HG03432 (cell line): ENCODE data around the gene FAM227B.
"Not testable (repeated sequence)": the region's sequence is repeated elsewhere in the genome, so short reads cannot be mapped to it uniquely, and the experiment has no call there.

ENCODE experiments used
- ATAC-seq: cut with Tn5 transposase; IDR thresholded peaks from one replicate; pipeline ENCODE4 v1.9.1; 2021; ENCODE audit warnings: mild to moderate bottlenecking, moderate library complexity; ENCODE audit not compliant: unreplicated experiment

FAM227B gene

DNA sequence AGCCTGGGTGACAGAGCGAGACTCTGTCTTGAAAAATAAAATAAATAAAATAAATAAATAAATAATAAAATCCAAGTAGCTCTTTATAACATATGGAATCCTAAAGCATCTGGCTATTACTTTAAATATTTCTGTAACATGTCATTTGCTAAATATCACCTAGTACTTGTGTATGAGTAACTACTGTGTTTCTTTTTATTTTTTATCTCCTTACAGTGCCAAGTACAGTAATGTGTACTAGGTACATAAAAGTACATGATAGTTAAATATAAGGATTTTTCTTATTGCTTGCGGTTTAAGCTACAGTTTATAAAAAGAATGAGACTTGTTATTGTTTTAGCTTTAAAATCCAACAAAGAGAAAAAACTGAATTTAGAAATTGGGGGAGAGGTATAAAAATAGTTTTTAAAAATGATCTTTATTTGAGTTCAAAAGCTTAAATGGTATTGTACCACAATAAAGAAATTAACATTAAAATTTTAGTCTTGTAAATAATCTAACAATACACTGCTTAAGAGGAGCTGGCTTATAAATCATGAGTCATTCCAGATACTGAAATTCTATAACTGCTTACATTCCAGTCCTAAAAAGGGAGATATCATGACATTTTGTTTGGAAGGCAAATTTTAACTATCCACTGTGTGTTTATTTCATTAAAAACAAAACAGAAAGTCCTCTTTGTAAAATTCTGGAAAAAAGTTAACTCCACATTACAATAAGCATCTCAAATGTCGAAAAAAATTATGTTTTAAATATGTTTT is 124.4 kb downstream of the FAM227B start:
- ATAC-seq = no peak

DNA sequence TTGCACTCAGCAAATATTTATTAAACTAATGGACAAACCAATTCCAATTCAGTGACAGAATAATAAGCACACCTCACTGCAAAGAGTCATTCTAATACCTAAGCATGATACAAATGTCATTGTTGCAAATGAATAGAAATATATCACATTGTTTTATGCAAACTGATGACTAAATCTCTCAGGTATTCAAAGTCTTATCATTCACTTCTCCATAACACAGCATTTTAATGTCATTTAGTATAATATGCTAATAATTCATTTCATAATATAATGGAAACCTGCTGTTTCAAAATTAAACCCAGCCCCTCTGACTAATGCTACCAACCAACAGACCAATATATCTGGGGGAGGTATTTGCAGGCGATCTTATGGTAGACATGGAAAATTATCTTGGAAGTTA is 125.8 kb downstream of the FAM227B start:
- ATAC-seq = no peak

DNA sequence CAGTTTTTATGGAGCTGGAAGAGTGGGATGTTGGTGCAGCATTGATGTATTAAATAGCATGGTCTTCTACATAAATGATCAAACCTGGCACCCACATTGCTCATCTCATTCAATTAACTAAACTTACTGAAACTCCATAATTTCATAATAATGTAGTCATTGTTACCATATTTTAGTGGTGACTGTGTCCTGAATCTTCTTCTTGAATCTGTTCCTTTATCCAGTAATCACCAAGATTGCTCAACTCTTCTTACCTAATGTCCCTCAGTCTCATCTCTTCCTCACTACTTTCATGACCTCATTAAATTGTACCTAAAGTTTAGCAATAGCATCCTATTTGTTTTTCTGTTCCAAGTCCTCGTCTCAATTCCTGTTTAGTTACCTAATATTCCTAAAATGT is 127.8 kb downstream of the FAM227B start:
- ATAC-seq = no peak

DNA sequence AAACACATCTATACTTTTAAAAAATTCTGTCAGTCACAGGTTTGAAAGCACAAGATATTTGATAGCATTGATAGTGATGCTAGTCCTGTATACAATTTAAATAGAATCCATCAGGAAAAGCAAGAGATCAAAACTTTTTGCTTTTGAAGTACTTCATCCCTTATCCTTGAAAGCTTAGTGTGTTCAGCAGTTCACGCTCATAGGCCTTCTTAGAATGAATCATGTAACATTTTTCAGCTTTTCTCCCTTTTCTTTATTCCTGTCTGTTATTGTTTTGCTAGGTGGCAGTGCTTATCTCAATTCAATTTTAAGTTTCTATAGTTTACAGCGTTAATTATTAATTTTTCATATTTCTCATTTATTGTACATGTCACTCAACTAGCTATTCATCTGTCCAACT is 128.5 kb downstream of the FAM227B start:
- ATAC-seq = no peak

DNA sequence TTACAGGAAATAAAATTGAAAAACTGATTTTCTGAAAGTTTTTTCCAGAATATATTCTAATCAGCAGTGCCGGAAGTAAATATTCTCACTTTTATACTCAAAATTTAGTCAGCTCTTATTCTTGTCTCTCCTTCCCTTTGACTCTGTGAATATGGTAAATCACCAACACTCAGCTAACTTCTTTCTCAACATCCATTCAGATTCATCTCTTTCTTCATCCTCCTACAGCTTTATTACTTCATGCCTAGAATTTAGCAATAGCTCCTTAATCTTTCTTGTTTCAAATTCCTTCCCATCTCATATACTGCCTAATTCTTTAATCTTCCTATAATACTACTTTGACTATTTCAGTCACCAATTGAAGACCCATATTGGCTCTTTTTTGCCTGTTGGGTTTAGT is 129.7 kb downstream of the FAM227B start:
- no peak for ATAC-seq

DNA sequence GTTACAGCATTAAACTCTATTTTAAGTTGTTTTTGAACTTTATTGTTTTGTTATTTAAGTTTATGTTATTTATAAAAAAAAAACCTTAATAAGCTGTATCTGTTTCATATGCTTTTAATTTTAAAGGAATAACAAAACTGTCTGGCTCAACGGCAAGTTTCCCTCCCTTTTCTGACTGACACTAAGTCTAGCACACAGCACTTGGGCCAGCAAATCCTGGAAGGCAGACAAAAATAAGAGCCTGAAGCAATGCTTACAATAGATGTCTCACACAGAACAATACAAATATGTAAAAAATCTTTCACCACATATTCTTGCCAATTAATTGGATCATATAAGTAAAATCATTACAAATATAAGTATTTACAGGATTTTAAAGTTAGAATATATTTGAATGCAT is 135.2 kb downstream of the FAM227B start:
- not testable (repeated sequence) for ATAC-seq

DNA sequence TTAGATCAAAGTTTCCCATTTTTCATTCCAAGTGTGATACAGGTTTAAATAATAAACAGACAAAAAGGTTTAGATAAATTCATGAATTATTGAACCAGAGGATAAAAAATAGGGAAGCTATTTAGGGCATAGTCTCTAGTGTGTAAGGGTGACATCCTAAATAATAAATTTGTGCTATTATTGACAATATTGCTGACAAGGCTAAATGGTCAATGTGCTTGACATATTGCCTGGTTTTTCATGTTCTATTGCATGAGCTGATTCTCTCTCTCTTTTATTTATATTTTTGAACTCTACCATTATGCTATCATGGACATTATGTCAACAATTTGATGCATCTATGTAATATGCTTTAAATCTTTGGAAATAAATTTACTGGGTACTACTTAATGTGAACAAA is 141.6 kb downstream of the FAM227B start:
- ATAC-seq = not testable (repeated sequence)

DNA sequence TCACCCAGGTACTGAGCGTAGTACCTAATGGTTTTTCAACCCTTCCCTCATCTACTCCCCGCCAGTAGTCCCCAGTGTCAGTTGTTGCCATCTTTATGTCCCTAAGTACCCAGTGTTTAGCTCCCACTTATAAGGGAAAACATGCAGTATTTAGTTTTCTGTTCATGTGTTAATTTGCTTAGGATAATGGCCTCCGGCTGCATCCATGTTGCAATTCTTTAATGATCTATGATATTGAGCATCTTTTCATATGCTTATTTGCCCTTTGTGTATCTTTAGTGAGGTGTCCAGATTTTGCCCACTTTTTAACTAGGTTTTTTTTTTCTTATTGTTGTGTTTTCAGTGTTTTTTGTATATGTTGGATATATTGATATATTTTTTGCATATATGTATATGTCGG is 142.6 kb downstream of the FAM227B start:
- not testable (repeated sequence) for ATAC-seq

DNA sequence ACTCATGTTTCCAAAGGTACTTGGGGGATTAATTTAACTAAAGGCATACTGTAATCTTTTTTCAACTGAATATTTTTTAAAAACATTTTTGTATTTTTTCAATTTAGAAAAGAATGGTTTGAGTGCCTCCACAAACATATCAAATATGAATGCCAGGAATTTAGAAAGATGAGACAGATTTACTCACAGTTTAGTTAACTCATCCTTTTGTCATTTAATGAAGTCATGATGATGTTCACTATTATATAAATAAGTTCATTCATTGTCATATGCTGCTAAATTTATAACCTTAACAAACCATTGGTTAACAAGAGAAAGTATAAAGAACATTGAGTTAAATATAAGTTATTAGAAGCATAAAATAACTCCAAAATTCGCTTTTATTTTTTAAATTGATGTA is 147.6 kb downstream of the FAM227B start:
- ATAC-seq = no peak

DNA sequence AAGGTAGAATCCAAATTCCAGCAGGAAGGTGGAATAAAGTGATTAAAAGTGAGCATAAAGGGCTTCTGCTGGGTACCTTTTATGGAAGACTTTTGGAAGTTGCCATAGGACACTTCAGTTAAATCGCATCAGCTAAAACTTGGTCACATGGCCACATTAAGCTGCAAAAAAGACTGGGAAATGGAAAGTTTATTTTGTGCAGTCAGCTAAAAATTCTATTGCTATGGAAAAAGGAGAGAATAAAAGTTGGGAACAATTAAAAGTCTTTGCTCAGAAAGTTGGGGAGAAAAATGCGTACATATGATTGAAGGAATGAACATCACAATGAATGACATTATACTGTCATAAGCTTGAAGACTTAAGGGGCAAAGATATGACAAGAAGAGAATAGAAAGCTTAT is 148.3 kb downstream of the FAM227B start:
- no peak for ATAC-seq

DNA sequence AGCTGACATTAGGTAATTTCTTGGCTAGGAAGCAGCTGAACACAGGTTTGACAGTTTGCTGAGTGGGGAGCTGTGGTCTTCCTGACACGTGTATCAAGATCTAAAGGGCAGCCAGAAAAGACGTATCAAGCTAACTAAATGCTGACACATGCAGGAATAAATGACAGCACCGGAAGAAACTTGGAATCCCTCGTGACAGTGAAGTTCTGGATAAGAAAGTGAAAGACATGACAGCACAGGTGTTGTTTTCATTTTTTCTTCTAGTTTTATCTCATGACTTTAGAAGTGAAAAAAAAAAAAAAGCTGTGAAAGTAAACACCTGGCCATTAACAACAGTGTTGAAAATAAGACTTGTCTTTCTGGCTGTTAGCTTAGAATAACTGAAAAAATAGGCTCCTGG is 148.9 kb downstream of the FAM227B start:
- ATAC-seq = peak; percentile 85

DNA sequence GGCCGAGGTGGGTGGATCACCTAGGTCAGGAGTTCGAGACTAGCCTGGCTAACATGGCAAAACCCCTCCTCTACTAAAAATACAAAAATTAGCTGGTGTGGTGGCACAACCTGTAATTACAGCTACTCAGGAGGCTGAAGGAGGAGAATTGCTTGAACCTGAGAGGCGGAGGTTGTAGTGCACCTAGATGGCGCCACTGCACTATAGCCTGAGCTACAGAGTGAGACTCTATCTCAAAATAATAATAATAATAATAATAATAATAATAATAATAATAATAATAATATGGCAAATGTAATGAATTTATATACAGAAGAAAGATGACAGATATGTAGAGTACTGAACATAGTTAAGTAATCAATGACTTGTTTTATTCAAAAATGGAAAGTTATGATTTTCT is 149.4 kb downstream of the FAM227B start:
- ATAC-seq = peak; percentile 32

DNA sequence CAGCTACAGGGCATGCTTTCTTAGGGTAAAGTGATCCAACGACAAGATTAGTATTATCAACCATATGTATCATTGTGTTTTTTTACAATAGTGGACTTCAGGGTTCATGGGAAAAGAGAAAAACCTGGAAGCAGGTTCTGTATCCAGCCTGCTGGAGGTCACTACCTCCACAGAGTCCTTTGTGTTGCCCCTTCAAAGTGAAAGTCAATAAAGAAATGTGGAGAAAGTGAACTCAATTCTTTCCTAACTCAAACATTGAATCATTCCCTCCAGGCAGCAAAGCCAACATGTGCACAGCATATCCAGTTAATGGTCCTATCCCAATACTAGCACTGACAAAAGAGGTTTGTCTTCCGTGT is 152.2 kb downstream of the FAM227B start:
- no peak for ATAC-seq

DNA sequence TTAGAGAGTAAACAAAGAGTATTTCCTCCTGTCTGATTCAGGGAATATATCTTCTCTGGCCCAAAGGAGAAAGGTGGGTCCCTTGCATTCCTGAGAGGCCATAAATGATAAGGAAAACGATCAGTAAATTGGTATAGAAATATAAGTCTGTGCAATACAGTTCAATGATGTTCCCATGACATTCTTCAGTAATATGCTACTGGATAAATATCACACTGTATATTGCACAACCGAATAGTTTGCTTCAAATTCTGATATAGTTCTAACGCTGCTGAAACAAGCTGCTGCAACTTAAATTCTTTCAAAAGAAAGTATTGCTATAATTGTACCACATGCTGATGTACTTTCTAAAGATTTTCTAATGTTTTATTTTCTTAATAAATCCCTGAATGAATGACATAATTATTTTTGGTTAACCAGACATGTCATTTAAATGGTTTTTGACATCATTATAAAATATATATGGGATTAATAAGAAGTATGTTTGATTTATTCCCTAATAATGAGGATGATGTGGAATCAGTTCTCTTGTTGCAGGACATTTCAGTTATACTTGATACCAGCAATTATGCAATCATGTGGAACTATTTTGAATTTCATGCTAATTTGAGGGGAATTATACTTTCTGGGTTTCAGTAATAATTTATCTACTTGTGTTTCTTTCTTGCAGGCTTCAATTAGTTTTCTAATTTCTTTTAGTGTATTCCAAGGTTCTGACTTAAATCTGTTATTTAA is 152.7 kb downstream of the FAM227B start:
- ATAC-seq = no peak

DNA sequence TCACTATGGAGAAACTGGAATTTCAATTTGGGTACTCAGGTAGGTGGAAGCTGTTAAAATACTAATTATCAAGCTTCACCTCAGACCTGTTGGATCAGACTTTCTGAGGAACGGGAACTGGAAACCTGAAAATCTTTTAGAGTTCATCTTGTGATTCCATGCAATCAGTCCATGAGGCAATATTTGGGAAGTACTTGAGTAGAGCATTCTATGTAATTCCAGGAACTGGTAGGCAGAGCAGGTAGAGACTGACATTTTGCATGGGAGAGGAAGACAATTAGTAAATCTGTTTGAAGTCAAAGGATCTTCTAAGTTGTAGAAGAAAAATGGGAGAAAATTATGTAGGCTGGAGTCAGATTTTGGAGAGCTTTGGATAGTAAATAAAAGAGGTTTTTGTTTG is 154.5 kb downstream of the FAM227B start:
- no peak for ATAC-seq

DNA sequence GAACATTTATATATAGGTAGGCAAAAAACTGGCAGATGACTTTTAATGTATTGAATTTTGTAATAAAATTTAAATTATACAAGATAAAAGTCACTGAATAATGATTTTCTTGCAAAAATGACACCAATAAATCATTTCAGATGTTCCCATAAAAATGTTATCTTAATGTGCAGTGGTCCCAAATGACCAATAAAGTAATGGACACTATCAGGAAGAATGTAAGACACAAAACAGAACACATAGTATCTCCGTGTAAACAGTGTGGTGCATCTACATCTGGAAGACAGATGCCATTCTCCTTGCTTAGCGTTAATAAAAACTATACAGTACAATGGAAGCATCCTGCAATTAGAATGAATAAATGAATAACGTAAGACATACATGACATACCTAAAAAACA is 156.1 kb downstream of the FAM227B start:
- ATAC-seq = no peak

DNA sequence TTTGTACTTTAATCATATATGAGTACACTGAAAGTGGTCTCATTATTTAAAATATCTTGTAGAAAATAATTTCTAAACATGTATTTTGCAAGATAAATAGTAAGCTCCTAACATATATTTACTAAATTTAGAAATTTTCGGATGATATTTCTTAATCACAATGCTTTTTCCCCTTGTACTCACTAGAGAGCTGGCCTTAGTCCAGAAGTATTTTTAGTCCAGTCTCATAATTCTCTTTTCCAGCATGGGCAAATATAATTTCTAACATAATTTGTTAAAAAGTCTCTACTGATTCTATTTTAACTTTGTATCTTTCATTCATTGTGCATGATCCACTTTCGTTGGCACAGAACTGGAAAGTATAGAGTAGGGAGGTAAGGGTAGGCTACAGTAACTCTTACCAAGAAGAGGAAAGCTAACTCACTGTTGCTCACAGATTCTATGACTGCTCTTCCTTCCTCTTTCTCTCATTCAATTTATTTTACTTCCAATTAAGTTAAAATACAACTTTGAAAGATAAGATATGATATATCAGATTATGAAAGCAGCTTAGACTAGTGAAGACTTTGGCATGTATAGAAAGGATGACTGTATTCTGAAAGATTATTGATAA is 158.3 kb downstream of the FAM227B start:
- no peak for ATAC-seq

DNA sequence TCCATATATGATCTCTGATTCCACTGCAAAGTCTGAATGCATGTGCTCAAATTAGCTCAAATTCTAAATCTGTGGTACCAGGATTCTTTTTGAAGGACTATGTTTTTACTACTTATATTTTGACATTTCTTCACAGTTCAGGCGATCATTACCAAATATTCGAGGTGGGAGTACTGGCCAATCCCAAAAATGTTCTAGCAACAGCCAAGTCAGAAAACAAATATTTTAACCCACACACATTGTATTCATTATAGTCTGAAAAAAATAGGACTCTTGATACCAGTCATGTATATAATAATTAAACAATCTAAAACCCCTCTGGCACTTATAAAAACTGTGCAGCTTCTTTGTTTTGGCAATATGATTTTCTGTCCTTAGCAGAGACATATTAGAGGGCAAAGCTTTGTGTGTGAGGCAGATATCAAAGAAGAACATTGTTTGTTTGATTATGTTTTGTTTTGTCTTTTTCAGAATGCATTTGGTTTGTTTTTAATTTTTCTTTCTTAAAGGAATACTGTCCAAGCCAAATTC is 160.1 kb downstream of the FAM227B start:
- no peak for ATAC-seq

DNA sequence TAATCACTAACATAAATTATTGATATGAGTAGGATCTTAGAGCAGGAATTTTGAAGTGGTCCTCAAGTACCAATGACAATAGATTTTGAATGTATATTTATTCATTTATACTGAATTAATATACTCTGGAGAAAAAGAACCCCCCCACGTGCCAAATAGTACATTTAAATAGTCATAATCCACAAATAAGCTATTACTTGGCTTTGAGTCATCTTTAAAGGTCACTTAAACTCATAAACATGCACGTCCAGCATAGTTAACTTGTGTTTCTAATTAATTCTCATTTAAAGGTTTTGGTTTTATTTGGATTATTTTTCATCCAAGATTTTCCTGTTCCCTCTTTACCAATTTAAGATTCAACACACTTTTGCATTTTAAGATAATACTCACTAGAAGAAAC is 162.5 kb downstream of the FAM227B start:
- no peak for ATAC-seq

DNA sequence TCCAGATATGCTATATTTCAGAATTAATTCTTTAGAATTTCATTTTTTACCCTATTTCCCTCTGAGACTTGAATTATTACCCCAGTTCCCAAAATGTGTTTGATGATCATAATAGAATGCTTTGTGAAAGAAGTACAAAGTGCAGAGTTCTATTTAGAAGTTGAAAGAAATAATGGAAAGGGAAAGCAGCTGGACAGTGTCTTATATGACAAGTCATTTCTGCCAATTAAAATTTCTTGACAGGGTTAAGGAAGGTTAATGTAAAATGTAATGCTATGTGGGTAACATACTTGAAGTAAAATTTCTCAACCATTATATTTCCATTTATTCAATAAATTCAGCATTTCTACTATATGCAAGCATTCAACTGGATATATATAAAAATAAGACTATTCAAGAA is 164.5 kb downstream of the FAM227B start:
- ATAC-seq = no peak

DNA sequence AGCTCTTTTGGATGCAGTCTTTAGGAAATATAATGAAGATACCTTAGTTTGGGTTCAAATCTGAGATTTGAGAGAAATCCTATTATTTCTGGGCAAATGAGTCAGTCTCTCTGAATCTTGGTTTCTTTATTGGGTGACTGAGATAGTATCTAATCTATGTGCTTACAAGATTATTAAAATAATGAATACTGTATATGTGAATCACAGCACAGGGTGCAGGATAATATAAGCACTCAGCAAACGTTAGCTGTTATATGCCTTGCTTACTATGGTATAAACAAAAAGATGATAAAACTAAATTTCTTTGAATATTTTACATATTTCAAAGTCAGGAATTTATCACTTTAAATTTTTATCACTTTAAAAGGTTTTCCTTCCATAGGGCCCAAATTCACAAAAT is 168.0 kb downstream of the FAM227B start:
- ATAC-seq = no peak

DNA sequence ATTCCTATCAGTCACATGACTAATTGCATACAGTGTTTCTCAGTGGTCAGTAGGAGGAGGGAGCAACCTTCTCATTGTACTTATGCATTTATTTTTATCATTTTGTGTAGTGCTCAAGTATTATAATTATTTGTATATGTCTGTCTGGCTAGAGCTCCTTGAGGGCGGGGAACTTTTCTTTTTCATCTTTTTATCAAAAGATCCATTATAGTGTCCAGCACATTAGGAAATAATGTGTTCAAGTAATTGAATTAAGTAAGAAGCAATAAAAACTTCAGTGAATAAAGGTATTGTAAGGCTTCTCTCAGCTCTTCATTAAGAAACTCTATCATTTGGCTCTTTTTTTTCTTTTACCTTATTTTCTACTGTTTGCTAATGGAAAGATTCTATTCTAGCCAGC is 178.8 kb downstream of the FAM227B start:
- ATAC-seq = no peak
